GM18873 (cell line): ENCODE data around the gene CNN3.

Source experiments
- ATAC-seq: cut with Tn5 transposase; IDR thresholded peaks from one replicate; pipeline ENCODE4 v1.9.1; 2021; ENCODE audit warnings: mild to moderate bottlenecking, moderate library complexity, moderate number of reproducible peaks; ENCODE audit not compliant: unreplicated experiment, low FRiP score

The CNN3 gene

DNA sequence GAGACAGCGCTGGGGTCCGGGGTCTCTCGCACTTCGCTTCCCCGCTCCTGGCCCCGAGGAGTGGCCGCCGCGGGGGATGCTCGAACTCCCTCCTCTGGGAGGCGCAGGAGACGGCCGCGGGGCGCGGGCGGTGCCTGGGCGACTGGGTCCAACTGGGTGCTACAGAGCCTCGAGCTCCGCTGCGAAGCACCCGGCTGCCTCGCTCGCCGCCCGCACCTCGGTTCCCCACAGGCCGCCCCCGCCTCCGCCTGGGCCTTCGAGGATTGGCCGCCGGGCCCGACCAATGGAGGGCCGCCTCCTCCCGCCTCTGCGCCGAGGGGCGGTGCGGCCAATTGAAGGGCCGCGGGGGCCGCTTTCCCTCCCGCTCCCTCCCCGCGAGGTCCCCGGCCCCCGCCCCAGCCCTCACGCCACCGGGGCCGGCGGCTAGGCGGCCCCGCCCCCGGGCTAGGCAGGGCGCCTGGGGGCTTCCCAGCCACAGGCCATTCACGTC, at the start of gene CNN3:
CNN3 (minus strand) TSS at position 196 of the 490 bp plus-strand sequence. CDS start 216 bp downstream, outside the sequence.
- ATAC-seq: peak; percentile 60

DNA sequence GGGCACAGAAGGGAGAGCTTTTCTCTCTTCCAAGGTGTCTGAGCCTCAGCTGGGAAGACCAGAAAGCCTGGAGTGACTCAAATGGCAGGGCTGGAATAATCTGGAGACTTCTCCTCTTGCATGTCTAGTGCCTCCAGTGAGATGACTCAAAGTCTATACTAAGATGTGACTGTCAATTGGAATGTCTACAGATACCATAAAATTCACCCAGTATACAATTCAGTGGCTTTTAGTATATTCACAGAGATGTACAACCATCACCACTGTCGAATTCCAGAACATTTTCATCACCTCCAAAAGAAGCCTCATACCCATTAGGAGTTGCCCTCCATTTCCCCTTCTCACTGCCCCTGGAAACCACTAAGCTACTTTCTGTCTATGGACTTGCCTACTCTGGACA, 47.9 kb upstream of the CNN3 start:
- no peak for ATAC-seq

DNA sequence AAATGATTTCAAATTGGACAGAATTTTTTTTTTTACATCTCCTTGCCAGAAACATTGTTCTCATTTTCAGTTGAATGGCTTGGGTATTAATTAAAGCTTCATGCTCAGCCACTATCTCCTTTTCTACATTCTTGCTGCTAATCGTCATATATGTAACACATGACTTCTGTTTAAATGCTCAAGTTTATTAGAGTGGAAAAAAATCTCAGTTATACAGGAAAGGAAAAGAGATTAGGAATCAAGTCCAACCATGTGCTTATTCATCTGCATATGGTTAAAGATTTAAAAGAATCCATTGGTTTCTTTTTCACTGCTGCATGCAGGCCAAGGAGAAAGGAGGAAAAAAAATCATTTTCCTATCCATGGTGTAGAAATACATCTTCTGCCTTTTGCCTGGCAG, 47.3 kb upstream of the CNN3 start:
- ATAC-seq: no peak

DNA sequence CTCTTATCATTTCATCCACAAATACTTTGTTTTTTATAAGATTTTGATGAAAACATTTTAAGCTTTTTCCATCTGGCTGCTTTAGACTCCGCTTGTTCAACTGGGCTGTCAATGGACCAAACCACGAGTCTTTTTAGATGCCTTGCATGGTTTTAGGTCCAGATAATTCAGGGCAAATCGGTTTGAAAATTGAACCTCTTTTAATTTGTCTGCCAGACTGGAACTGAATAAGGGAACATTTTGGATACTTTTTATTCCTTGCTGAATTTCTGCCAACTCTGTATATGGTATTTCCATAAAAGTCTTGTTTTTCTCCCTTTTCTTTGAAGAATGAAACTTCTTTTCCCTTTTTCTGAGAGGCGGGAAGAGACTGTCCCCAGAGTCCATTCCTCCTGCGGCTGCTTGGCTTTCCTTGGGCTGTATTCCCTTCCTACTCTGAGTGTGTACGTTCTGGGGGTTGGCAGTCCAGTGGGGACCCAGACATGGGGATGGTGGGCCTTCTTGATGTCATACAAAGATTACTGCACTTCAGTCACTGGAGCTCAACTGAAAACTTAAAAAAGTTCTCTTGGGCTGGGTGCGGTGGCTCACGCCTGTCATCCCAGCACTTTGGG, 46.5 kb upstream of the CNN3 start:
- ATAC-seq: no peak

DNA sequence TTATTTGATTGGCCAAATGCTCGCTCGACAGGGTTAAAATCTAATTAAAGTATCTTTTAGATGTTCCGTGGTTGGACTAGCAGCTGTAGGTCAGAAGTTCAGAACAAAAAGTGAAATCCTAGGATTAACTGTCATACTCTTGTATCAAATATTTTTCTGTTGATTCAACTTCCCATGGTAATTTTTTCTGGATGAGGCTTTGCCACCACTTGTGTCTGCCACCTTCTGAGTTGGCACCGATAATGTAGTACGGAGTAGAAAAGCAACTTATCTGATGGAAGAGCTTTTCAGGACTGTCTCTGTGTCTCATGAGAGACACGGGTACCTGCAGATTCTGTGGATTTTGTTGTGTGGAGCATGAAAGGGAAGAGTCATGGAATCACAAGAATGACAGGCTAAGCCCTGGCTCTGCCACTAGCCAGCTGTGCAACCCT, 44.6 kb upstream of the CNN3 start:
- no peak for ATAC-seq

DNA sequence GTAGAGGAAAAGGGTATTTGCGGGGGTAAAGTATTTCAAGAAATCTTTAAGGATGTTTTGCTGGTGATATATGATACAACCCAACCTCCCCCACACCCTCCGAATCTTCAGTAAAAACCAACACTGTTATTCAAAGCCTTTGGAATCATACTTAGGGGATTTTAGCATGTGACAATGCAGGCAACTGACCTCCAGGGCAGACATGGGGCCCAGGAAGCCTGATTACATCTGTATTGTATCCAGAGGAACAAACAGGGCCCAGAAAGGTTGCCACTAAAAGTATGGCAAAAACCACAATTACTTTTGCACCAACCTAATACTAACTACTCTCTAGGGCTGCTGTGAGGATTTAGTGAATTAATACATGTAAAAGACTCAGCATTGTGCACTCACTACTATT, 43.9 kb upstream of the CNN3 start:
- no peak for ATAC-seq

DNA sequence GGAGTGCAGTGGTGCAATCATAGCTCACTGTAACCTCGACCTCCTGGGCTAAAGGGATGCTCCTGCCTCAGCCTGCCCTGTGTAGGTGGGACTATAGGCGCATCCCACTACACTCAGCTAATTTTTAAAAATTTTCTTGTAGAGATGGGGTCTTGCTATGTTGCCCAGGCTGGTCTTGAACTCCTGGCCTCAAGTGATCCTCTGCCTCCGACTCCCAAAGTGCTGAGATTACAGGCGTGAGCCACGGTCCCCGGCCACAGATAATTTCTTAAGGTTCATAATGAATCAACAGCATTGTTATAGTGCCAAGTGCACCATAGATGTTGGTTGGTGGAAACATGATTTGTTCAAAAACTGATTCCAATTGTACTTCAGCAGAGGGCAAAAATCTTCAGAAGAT, 42.2 kb upstream of the CNN3 start:
- no peak for ATAC-seq

DNA sequence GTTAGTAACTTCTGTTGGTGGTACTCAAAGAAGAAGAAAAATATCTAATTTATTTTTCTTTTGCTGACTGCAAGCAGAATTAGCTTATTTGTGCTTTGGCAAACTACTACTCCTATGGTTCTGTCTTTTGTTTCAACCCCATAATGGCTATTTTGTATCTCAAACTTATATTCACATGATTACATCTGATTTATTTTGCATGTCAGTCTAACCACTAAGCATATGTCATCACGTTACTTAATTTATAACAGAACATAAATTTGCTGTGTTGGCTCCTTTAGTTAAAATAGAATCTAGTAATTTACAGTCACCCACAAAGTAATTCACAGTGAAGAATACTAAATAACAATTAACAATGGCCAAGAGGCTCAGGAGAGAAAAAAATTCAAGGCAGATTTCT, 39.1 kb upstream of the CNN3 start:
- ATAC-seq: no peak

DNA sequence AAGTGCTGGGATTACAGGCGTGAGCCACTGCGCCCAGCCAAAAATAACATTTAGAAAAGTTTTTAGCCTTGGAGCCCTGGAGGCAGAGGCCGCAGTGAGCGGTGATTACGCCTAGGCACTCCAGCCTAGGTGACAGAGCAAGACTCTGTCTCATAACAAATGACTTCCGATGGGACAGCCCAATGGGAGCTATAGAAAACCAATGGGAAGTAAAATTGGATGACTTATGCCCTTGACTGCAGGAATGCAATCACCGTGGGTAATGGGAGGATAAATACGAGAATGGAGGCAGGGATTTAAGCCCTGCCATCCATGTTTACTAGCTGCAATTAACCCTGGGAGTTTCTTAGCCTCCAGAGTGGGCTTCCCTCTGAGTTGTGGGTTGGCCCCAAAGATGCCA, 37.0 kb upstream of the CNN3 start:
- ATAC-seq: no peak

DNA sequence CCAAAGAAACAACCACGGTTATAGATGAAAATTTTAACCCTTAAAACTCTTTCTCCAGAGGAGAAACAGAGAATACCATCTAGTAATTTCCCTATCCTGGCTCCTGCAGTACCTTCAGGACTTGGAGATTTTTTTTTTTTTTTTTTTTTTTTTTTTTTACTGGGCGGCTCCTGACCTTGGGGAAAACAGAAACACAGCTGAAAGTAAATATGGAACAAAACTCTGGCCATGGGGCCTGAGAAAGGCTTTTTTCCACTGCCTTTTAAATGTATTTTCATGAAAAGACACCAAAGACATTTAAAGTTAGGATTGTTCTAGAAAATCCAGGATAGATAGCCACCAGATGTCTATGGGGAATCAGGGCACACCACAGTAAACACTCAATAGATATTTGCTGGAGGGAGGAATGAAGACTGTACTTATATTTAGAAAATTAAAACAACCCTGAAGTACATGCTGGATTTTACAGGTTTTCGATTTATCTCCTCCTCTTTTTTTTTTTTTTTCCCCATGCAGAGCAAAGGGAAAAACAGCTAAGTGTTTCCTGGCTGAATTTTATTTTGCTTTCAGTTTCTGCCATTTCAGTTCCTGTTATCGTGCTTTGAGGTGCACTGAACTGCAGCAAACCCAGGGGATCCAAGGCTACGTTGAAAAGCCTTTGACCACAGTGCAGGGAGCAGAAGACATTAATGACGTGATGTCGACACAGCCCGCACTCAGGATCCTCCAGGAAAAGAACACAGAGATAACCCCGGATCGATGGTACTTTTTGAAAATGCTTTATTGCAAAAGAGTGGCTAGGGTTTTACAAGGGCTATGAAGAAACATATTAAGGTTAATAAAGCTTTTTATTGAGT, 35.7 kb upstream of the CNN3 start:
- ATAC-seq: peak; percentile 91

DNA sequence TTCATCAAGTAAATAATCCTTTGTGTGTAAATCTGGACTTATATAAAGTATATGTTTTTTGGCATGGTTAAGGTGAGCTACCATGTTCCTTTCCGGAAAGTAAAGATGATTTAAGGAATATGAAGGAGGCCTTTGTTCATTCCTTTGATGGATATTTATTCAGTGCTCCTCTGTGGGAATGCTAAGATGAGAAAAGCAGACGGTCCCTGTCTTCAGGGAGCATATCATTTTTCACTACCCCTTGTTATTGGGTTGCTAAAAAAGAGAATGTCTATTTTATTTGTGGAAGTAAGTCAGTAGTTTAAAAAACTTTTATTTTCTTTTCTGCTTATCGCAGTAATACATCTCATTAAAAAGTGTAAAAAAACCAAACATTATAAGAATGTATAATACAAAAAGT, 35.1 kb upstream of the CNN3 start:
- no peak for ATAC-seq

DNA sequence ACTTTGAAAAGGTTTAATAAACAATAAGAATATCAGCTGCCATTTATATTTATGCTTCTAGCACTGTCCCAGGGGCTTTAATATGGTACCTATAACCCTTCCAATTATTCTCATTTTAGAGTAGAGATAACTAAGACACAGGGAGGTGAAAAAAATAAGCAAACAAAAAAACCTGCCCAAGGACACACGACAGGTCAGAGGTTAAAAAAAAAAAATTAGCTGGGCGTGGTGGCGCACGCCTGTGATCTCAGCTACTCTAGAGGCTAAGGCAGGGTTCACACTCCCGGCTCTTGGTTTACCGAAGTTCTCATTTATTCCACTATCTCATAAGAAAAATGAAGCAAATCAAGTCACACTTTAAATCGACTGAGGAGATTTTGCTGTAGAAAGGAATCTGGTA, 34.7 kb upstream of the CNN3 start:
- ATAC-seq: no peak

DNA sequence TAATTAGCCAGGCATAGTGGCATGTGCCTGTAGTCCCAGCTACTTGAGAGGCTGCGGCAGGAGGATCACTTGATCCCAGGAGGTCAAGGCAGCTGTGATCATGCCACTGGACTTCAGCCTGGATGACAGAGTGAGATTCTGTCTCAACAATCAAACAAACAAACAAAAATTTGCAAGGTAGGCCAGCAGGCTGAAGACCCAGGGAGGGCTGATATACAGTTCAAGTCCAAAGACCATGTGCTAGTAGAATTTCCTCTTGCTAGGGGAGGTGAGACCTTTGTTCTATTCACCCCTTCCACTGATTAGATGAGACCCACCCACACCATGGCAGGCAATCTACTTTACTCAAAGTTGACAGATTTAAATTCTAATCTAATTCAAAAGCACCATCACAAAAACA, 31.2 kb upstream of the CNN3 start:
- no peak for ATAC-seq

DNA sequence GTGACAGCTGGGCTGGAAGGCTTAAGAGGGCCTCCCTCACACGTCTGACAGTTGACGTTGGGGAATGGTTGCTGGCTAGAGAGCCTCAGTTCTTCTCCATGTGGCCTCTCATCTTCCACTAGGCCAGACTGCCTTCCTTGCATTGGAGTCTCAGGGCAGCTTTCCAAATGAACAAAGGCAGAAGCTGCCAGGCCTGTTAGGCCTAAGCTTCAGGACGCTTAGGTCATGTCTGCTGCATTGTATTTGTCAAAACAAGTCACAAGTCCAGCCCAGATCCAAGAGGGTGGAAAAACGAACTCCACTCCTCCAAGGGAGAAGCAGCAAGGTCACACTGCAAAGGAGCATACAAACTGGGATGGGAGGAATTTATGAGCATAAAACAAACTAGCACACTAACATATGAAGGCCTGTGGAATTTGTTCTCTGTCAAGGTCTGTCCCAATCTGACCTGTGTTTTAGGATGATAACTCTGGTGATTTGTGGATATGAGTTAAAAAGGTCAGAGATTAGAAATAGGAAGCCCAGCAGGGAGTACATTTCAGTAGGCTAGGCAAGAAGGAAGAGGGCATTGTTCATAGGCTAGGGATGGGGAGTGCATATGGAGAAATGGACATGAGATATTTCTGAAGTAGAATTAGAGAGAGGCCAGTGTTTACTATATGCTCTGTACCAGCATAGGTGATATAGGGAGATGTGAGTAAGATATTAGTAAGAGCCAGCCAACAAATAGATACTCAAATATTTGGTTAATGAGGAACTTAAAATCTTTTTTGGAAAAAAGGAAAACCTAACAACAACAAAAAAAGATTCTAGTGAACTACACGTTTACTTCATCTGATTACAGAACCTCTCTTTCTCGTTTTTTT, 29.1 kb upstream of the CNN3 start:
- no peak for ATAC-seq

DNA sequence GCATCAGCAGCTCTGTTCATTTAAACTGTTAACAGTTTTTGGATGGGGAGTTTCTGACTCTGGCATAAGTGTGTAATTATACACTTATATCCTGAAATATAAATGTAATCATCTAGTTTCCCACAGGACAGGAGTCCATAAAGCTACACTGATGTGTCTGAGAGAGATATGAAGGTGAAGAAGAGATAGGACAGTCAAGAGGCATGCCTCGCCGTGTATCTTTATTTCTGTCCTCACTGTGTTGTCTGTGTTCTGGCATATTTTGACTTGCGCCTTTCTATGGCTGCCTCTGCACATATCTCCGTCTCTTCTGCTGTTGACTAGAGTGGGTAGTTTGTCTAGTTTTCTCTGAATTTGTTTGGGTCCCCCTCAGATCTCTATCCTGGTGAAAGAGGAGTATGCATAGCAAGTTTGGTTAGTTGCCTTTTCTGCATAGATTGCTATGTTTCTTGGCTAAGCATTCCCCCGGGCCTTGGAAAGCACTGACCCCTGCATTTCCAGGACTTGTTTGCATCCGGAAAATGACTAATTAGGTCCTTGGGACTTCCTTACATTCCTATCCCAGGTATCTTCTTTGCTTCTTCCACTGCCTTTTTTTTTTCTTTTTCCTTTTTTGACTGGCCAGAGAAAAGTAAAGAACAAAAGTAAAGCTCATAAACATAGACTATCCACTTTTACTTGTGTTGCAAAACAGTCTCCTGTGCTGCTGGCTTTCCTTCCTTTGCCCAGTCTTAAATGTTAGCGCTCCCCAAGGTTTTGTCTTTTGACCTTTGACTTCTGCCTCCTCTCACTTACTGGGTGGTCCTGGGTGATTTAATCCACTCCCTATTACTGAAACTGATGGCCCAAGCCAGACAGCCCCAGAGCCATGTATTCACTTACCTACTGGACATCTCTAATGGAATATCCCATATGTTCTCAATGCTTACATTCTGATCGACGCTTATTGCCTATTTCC, 27.6 kb upstream of the CNN3 start:
- no peak for ATAC-seq

DNA sequence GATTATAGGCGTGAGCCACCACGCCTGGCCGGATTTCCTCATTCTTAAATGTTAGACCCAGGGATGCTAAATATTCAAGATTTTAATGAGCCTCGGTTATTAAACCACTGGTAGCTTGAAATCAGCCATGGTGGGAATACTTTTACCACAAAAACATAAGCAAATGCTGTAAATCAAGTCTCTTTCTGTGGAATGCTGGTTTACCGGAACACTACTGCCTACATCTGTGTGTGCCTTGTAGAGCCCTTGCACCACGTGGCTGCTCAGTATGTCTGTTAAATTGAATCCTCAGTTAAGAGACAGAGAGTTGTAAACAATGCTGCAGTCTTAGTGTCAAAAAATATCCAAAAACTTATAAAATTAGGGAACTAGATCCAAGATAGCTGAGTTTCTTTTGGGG, 26.8 kb upstream of the CNN3 start:
- no peak for ATAC-seq

DNA sequence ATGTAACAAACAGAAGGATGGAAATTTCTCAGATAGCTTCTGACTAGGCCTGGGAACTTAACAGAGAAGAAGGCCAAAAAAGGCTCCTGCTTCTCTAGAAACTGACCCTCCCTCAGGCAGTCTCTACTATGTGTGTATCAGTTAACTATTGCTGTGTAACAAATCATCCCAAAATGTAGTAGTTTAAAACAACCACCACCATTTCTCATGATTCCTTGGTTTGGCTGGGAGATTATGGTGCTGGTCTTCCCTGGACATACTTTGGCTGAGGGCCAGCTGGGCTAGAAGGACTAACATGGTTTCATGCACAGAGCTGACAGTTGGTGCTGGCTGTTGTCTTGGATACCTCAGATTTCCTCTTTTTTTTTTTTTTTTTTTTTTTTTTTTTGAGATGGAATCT, 26.2 kb upstream of the CNN3 start:
- ATAC-seq: no peak

DNA sequence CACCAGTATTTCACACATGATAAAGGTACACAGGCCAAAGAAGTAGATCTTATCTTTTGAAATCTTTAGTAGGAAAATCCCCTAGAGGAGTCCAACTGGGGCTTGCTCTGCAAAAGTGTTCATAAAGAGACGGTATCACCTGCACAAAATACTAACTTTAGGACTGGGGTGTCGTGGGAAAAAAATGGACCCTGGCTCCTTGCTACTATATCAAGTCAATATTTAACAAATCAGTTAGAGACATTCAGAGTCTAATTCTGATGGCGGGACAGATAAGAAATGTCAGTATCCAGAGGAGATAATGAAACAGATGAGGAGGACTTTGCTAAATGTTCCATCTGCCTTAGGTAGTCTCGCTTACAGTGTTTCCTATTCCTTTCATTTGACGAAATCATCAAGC, 25.6 kb upstream of the CNN3 start:
- no peak for ATAC-seq

DNA sequence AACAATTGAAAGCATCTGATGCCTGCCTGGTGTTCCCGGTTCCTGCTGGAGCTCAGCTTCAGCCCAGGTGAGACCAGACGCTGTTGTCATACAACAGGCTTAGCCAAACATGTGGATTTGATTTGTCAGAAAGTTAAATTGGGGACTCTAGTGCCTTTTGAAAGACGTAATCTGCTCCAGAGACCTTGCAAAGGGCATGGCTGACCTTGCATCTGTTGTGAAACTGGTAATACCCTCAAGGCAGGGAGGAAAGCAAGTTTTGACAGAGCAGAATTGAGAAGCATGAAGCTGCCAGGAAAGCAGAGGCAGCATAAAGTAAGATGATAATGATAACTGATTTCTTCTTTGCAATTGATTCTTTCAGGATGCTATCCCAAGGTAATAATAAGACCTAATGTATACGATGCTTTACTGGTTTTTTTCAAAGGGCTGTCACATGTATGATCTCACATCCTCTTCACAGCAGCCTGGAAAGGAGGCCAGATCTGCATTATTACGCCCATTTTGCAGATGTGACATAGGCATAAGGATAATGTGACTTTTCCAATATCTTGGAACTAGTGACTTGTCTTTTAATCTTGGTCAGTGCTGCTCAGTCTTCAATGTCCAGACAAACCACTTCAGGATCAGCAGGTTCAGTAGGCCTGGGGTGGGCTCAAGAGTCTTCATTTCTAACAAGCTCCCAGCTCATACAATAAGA, 24.7 kb upstream of the CNN3 start:
- ATAC-seq: no peak
